Stimulated activated CD4-positive, alpha-beta T cell treated with anti-CD3 and anti-CD28 coated beads, Interleukin-15, amount 100 ng/mL, for 48 hours (primary cell): Measurements from ENCODE around the gene MRPS9.

Experiments
- DNase-seq, 2 donors: peaks; one replicate each; pipeline ENCODE4 v3.0.0-alpha.2; 2020; ENCODE audit warnings: low read depth in 2 of 2

Gene MRPS9

DNA sequence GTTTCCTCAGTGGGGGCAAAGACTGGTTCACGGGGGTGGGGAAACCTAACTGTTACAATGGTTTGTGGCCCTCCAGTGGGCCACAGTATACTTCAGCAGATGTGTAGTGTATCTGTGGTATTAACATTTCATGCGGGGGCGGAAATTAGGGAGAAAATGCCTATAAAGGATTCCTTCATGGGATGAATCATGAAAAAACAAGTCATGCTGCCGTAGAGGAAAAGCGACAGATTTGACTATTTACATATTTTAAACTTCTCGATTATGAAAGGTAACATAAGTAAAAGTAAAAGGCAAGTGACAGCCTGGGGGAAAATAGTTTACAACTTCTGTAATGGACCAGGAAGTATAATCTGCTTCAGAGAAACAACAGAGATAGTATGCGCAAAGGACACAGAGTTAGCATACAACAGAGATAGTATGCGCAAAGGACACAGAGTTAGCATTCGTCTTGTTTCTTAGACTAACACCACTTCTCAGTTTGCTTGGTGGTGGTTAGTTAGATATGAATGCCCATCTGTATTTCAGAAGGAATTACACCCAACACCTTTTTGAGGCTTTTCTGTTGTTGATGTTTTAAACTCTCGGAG, 41.1 kb downstream of the MRPS9 start:
- DNase-seq, result no peak

DNA sequence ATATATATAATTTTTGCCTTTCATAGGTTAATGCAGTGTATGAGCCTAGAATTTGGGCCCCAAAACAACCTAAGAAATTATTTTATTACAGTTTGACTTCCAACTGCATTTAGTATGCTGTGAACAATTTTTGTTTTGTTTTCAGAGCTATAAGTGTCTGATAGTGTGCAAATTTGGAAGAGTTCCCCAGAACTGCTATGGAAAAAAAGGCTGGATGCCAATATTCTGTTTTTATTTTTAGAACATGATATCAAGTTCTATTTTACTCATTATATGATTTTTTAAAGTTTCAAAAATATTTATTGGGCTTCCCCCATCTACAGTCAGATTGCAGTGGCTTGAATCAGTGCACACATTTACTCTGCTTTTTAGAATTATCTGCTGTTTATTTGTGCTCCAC, 42.6 kb downstream of the MRPS9 start:
- DNase-seq, result no peak

DNA sequence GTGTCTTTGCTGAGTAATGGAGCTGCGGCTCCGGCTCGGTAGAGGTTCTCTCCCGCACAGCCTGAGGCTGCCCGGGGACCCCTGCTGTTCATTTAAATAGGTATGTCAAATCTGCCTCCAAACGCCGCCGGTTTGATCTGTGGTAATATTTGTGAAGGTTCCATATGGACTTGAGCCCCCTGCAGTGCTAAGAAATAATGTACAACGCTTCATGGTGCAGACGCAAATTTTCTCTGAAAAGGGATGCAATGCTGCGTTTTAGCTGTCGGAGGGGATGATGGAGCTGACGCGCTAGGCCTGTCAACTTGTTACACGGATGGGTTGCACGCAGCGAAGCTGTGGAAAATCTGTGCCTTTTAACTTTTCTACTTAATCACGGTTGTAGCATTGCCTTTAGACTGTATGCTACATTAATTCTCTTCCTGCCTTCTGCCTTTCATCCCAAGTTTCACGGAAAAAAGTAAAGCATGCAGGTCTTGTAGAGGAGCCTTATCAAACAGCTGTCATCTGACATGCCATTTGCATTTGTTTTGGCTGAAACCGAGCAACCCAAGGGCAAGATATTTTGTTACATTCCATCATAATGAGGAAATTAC, 43.2 kb downstream of the MRPS9 start:
- DNase-seq, result no peak

- no peak for DNase-seq
Measured at GRCh38 chr2:105082107-105082506, 44.2 kb downstream of the MRPS9 start.

DNA sequence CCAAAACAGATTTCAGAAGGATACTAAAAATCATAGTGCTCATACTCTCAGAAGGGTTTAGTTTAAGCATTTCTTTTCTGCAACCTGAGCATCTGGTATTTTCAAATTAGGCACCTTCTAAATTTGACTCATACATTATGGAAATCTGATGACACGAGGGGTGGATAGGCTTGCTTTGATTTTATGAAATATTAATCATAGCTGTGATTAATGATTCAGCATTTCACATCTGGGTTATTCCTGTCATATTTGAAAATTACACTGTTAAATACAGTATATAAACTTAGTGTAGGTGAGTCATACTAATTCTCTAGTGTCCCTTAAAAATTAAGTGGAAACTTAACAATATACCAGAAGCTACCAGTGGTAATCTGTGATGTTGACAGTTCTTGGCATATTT, 47.7 kb downstream of the MRPS9 start:
- DNase-seq, result no peak

GRCh38 chr2:105087273-105087672, 49.4 kb downstream of the MRPS9 start:
- DNase-seq, result no peak

DNA sequence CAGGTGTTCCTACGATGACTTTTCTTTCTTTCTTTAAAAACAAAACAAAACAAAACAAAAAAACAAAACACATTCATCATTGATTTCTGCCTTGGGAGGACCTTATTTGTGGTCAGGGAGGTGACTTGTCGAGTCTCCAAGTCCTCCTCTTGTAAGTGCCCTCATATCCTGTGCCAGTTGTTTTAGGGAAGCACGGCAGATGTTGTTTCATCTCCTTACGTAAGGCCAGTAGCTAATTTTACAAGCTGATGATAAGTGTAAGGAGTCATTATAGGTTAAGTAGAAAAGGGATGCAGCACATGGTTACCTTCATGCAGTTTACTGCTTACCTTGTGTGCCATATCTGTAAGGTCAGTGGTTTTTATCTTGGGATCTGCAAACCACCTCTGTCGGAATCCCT, 52.2 kb downstream of the MRPS9 start:
- DNase-seq, result no peak

DNA sequence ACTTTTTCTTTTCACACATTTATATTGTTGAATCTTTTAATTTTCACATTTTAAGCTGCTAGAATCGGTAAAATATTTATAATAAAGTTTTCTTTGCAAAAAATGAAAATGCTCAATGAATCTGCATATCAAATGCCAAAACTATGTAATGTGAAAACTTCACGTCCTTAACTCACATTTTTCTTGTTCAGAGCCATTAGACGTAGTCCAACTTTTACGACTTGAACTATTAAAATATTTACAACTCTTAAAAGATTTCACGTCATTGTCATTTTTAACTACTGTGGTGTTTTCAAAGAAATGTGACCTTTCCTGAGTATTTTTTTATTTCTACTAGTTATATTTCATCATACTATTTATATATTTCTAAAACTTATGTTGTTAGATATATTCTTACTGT, 54.9 kb downstream of the MRPS9 start:
- DNase-seq, result no peak

DNA sequence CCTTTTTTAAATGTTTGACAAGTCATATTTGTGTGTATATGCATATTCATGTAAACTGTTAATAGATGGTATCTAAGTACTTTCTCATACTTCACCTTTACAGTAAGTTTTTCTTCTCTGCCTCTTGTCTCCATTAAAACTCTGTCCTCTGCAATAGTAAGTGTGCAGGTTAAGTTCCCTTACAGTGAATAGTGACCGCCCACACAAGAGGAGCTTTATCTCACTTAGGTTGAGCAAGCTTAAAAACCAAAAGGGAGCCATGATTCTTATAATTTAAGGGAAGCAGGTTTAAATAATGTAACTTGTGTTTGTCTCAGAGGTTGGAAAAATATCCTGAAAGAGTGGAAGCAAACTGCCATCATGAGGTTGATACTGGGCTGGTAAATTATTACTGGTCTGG, 61.3 kb downstream of the MRPS9 start:
- DNase-seq, result no peak

- DNase-seq, result no peak
Measured at GRCh38 chr2:105100046-105100840, 62.4 kb downstream of the MRPS9 start.

GRCh38 chr2:105102001-105102400, 64.1 kb downstream of the MRPS9 start:
- DNase-seq, result no peak

- no peak for DNase-seq
Measured at GRCh38 chr2:105102963-105103421, 65.1 kb downstream of the MRPS9 start.

DNA sequence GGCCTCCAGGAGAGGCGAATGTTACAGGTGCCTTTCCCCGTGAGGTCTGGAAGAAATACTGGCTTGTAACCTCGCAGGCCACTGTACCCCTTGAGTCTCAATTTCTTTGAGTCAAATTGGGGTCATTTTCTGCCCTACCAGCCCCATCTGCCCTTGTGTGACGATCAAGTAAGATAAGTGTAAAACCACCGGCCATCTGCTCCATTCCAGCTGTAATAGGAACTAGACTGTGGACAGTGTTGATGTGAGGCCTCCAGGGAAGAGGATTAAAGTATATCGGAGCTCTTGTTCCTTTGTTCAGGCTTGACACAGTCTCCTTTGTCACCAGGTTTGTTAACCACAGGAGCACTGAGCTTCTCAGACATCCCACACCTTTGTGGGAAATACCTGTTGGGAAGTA, 65.6 kb downstream of the MRPS9 start:
- no peak for DNase-seq

DNA sequence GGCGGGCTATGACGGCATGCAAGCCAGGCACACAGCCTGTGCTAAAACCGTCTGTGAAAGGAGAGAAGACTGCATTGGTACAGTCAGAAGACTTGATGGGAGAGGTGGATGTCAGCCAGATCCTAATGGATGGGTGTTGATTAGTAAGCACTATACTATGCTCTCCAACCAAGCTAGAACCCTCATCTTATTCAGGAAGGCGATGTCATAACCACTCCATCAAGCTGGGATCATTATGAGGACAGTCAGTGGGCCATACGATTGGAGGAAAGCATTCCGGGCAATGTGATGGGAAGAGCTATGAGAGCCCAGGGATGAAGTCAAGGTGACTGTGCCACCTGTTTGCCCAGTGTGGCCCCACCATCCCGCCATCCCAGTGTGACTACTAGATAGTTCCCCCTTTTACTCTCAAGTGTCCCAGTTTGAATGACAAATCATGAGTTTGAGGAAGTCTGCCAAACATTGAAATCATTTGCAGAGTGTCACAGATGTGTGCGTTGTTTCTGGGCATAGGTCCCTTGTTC, 66.4 kb downstream of the MRPS9 start:
- DNase-seq, result no peak

- no peak for DNase-seq
Measured at GRCh38 chr2:105110295-105110829, 72.5 kb downstream of the MRPS9 start.

GRCh38 chr2:105111365-105112150, 73.7 kb downstream of the MRPS9 start:
- DNase-seq, result no peak

DNA sequence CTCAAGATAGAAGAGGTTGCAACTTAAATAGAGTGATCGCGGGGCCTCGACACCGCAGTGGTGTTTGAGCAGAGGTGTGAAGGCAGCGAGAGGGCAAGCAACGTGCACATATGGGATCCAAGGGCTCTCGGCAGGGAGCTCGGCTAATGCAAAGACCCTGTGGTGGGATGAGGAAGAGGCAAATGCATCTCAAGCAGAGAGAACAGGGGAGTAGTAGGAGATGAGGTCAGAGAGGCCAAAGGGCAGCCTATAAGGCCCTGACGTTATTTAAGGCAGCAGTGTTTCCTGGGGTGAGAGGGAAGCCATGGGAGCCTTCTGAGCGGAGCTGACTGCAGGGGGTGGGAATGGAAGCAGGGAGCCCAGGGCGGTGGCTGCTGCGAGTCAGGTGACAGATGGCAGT, 74.5 kb downstream of the MRPS9 start:
- no peak for DNase-seq

GRCh38 chr2:105113616-105114291, 75.9 kb downstream of the MRPS9 start:
- DNase-seq, result no peak

DNA sequence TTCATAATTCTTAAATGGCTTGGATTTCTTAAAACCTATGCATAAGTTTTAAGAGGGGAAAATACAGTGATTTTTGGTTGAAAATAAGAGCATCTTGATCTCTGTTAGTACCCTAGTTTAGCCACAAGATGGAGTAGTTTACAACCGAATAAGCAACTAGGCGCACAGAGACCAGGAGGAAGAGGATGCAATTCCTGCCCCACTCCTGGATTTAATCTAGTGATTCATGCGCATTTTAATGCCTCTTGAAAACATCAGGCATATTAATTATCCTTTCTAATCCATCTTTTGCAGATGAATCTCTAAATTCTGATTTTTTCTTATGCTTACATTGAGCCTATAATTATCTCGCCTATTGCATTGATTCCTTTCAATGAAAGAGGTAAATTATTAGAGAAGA, 76.7 kb downstream of the MRPS9 start:
- DNase-seq, result no peak

DNA sequence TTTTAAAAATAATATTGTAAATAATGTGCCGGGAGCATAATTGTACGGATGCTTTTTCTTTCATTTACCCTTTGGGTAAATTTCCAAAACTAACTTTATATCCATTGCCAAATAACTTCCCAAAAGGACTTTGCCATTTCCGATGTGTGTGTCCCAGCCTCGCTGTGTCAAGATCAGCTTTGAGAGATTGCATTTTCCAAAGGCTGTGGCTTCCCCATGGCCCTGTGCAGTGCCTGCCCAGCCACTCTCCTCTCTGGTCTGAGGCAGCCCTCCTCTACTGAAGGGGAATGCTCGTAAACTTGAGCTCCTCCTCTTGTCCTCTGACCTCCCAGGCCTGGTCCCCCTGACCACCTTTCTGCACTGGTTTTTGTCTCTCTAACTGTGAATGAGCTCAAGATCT, 78.5 kb downstream of the MRPS9 start:
- DNase-seq, result no peak

- no peak for DNase-seq
Measured at GRCh38 chr2:105117565-105117964, 79.7 kb downstream of the MRPS9 start.
